ENCODE data around the gene TLR7. TPM values are rescaled to one million over a fixed set of nuclear protein-coding genes. Genes with fewer than 3 reads are reported as not detected.

TLR7 gene
- total RNA-seq, 1 experiment from 2014 or later = not detected

DNA sequence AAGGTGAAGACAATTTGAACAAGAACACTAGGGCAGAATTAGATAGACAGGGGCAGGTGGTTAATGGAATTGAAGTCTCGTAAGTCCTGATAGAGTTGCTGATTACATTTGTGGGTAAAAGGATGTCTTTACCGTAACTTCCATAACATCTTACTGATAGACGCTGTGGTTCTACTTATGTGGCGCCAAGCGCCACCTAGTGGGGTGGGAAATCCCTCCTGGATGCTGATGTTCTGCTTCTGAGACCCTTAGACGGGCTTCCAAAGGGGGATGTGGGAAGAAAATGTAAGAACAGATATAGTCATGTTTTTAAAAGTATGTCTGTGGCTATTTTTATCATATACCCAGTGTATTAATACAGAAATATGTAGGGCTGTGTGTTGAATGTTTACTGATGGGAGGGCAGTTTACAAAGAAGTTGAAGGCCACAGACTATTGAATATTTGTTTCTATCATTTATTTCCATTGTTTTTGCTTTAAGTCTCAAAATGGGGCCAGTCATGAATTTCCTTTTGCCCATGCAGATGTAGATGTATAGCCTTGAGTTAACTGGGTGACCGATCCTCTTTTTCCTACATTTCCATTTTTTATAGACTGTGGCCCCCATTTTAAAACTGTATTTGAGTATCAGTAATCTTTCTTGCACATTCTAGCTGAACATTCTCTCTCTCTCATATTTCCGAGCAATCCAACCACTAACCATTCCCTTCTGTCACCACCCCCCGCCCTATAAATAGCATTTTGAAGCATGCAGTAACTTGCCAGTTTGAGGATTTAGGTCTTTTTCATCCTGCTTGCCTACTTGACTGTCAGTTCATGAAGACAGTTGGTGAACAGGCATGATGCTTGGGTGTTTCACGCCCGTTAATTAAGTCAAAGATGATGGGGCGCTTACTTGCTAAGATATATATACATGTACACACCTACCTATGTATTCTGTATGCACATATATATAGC, 27.5 kb downstream of the TLR7 start:
- Histone ChIP-seq H3K27ac (ENCODE audit: low read length) (no peak overlapping the region), H3K4me3 (ENCODE audit: low read depth in 2 of 2, low read length in 2 of 2) (no peak overlapping the region), H3K27me3 (ENCODE audit: control insufficient read depth, insufficient read depth, low read length) (no peaks in the 10 kb centered on the region), H3K4me1 (ENCODE audit: control insufficient read depth, insufficient read depth, low read length) (no peaks in the 10 kb centered on the region), H3K36me3 (ENCODE audit: control insufficient read depth, insufficient read depth, low read length) (no peaks in the 10 kb centered on the region), H3K9me3 (ENCODE audit: control insufficient read depth, insufficient read depth, low read depth, low read length) (no peaks in the 10 kb centered on the region)
- DNase-seq (ENCODE audit: low read depth, low spot score) (no peak), ATAC-seq (no peak)
- TF ChIP-seq, protein P1, sequence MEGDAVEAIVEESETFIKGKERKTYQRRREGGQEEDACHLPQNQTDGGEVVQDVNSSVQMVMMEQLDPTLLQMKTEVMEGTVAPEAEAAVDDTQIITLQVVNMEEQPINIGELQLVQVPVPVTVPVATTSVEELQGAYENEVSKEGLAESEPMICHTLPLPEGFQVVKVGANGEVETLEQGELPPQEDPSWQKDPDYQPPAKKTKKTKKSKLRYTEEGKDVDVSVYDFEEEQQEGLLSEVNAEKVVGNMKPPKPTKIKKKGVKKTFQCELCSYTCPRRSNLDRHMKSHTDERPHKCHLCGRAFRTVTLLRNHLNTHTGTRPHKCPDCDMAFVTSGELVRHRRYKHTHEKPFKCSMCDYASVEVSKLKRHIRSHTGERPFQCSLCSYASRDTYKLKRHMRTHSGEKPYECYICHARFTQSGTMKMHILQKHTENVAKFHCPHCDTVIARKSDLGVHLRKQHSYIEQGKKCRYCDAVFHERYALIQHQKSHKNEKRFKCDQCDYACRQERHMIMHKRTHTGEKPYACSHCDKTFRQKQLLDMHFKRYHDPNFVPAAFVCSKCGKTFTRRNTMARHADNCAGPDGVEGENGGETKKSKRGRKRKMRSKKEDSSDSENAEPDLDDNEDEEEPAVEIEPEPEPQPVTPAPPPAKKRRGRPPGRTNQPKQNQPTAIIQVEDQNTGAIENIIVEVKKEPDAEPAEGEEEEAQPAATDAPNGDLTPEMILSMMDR (IDR thresholded peaks at IDR 0.05) = peak; percentile 75
- TF ChIP-seq, protein P2, sequence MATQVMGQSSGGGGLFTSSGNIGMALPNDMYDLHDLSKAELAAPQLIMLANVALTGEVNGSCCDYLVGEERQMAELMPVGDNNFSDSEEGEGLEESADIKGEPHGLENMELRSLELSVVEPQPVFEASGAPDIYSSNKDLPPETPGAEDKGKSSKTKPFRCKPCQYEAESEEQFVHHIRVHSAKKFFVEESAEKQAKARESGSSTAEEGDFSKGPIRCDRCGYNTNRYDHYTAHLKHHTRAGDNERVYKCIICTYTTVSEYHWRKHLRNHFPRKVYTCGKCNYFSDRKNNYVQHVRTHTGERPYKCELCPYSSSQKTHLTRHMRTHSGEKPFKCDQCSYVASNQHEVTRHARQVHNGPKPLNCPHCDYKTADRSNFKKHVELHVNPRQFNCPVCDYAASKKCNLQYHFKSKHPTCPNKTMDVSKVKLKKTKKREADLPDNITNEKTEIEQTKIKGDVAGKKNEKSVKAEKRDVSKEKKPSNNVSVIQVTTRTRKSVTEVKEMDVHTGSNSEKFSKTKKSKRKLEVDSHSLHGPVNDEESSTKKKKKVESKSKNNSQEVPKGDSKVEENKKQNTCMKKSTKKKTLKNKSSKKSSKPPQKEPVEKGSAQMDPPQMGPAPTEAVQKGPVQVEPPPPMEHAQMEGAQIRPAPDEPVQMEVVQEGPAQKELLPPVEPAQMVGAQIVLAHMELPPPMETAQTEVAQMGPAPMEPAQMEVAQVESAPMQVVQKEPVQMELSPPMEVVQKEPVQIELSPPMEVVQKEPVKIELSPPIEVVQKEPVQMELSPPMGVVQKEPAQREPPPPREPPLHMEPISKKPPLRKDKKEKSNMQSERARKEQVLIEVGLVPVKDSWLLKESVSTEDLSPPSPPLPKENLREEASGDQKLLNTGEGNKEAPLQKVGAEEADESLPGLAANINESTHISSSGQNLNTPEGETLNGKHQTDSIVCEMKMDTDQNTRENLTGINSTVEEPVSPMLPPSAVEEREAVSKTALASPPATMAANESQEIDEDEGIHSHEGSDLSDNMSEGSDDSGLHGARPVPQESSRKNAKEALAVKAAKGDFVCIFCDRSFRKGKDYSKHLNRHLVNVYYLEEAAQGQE (IDR thresholded peaks at IDR 0.05; ENCODE audit: insufficient read depth in 1 of 2, low read depth in 2 of 2, low read length in 1 of 2) = no peak
- in situ Hi-C loops (cut with HindIII; ENCODE audit: low pct_unique_long_range_greater_than_20kb, low sequenced_read_pairs) (no loop called here), intact Hi-C loops (cut with micrococcal nuclease; ENCODE audit: unreplicated experiment) (no loop called here)
- ChIA-PET CTCF (interaction anchor here (1.0 kb wide), 1 partner anchor 80 kb away, joined by 9 read pairs; no protein-coding TSS in a partner anchor), POLR2A (no interaction called here)
- no TSS peak for BruUV-seq (replicated peaks)

DNA sequence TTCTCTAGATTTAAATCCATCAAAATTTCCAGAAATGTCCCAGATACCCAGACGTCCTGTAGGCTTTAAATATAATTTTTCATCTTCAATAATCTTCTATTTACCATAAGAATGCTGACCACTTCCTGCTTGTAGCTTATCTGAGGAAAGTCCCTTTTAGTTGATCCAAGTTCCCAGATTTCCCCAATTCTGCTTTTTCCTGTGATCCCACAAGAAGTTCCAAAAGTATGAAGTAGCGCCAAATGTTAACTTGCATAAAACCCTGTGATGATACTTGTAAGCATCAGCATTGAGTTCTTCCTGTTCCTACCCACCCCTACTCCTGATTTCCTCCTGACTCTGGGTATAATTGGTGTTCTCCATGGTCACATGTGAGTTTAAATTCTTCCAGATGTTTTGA, 29.0 kb downstream of the TLR7 start:
- no peaks in the 10 kb centered on the region for H3K4me1 ChIP-seq (ENCODE audit: control insufficient read depth, insufficient read depth, low read length)
- TF ChIP-seq, protein P2 (IDR thresholded peaks at IDR 0.05; ENCODE audit: insufficient read depth in 1 of 2, low read depth in 2 of 2, low read length in 1 of 2) = no peak
- TF ChIP-seq TCF7L2 (IDR thresholded peaks at IDR 0.05; ENCODE audit: low read depth, low read length) = no peak
- no peak for TF ChIP-seq SIN3A (IDR thresholded peaks at IDR 0.05; ENCODE audit: borderline replicate concordance, insufficient read depth, low read depth, low read length)
- TF ChIP-seq, protein P1 (IDR thresholded peaks at IDR 0.05) = no peak
- no peak for TF ChIP-seq POLR2AphosphoS5 (IDR thresholded peaks at IDR 0.05; ENCODE audit: low read depth, low read length)
- H3K27me3 ChIP-seq (ENCODE audit: control insufficient read depth, insufficient read depth, low read length) = no peaks in the 10 kb centered on the region
- DNase-seq (ENCODE audit: low read depth, low spot score) (no peak), ATAC-seq (no peak)
- no TSS peak for BruUV-seq (replicated peaks)
- no peak overlapping the region for H3K4me3 ChIP-seq (ENCODE audit: low read depth in 2 of 2, low read length in 2 of 2)
- no peak overlapping the region for H3K27ac ChIP-seq (ENCODE audit: low read length)
- intact Hi-C loops (cut with micrococcal nuclease; ENCODE audit: unreplicated experiment) (no loop called here), in situ Hi-C loops (cut with HindIII; ENCODE audit: low pct_unique_long_range_greater_than_20kb, low sequenced_read_pairs) (no loop called here)
- no peaks in the 10 kb centered on the region for H3K9me3 ChIP-seq (ENCODE audit: control insufficient read depth, insufficient read depth, low read depth, low read length)
- no peaks in the 10 kb centered on the region for H3K36me3 ChIP-seq (ENCODE audit: control insufficient read depth, insufficient read depth, low read length)
- ChIA-PET CTCF (interaction anchor here (1.0 kb wide), 1 partner anchor 81 kb away, joined by 9 read pairs; no protein-coding TSS in a partner anchor), POLR2A (no interaction called here)
